Fibroblast of gingiva (primary cell): Measurements from ENCODE around the gene ULK4.
"Not testable (repeated sequence)": the region's sequence is repeated elsewhere in the genome, so short reads cannot be mapped to it uniquely, and the experiment has no call there.

ENCODE experiments used
- DNase-seq: peaks from one replicate; pipeline ENCODE4 v3.0.0-alpha.2; 2011; ENCODE audit warnings: low read depth

Gene ULK4

DNA sequence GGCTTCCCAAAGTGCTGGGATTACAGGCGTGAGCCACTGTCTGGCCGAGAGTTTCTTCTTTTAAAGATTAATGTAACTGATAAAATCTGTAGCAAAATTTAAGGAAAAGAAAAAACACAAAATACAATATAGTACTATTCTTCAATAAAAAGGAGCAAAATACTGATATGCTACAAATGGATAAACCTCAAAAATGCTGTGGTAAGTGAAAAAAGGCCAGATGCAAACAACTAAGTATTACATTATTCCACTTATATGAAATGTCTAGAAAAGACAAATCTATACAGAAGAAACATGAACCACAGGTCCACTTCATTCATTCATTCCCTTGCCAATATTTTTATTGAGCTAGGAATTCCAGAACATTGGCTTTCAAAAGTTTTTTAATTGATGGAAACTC lies 463.1 kb downstream of the ULK4 start:
- DNase-seq = no peak

DNA sequence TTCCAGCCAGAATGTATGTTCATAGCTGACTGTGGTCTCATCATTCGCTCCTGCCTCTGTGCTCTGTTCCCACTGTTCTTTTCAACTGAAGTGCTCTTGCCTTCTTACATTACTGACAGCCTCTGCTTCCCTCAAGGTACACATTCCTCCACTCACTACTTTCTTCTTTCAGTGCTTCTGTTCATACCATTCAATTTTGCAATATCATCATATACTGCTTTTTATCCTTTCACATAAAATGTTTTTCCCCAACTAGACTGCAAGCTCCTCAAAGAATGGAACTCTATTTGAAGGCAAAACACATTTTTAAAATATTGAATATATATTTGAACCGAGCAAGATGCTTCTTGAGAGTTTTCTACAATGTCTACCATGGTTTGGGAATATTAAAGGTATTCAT lies 471.5 kb downstream of the ULK4 start:
- DNase-seq = no peak

DNA sequence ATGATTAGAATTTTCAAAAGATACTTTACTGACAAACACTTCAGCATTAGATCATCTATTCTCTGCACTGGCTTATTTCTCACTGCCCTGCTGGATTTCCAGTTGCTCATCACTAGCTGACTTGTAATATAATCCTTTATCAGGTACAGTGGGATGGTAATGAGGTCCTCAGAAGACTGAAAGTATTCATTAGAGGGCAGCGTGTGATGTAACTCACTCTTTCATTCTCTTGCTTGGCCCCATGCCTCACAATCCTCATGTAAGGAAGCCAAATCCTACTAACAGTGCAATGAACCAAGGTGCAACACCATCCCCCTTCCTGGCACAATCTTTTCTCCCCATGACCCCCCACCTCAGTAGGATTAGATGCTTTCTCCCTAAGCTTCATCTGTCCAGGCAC lies 472.7 kb downstream of the ULK4 start:
- no peak for DNase-seq

DNA sequence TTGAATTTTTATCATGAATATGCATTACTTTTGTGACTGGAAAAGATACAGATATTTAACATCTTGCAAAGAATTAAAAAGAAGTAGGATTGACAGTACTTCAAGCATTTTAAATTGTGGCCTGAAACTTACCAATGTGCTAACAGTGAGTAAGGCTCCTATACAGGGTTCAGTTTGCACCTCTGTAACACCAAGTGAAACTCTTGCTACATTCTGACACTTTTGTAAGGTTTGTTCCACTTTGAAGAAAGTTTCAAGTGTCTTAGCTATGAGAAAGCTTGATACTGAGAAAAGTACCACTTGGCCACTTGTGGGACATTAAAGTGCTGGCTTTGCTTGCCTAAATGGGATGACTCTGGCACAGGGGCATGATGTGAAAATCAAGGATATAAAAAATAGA lies 473.4 kb downstream of the ULK4 start:
- no peak for DNase-seq

DNA sequence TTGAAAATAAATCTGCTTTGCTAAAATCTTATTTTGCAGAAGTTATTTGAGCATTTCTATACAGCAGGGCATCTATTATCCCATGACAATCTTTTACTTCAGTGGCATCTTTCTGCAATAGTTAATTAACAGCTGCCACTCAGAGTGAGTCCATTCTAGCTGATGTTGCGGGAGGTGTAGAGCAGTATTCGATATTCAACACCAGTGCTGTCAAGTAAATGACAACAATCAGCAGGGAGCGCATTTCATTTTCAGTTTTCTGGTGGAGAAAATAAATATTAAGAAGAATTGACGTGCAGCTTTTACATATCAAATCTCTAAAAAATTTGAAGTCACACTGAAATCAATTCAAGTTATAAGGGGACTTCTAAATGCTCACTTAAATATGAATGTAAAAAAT lies 476.4 kb downstream of the ULK4 start:
- no peak for DNase-seq

- DNase-seq = no peak
Observed at GRCh38 chr3:41482134-41482533, 479.8 kb downstream of the ULK4 start.

- DNase-seq = no peak
Observed at GRCh38 chr3:41478278-41478677, 483.6 kb downstream of the ULK4 start.

GRCh38 chr3:41477399-41478014 lies 484.4 kb downstream of the ULK4 start:
- no peak for DNase-seq

GRCh38 chr3:41469083-41469482 lies 492.8 kb downstream of the ULK4 start:
- DNase-seq = no peak

DNA sequence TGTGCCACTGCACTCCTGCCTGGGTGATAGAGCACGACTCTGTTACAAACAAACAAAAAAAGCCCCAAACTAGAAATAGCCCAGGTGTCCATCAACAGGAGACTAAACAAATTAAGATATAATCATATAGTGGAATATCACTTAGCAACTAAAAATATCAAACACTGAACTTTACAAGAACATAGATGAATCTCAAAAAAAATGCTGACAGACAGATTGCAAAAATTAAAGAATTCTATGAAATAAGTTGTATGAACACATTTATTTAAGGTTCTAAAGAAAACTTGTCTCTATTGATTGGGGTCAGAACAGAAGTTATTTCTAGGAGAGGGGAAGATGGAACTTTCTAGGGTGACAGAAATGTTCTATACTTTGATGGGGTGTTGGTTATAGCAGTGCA lies 494.4 kb downstream of the ULK4 start:
- no peak for DNase-seq

DNA sequence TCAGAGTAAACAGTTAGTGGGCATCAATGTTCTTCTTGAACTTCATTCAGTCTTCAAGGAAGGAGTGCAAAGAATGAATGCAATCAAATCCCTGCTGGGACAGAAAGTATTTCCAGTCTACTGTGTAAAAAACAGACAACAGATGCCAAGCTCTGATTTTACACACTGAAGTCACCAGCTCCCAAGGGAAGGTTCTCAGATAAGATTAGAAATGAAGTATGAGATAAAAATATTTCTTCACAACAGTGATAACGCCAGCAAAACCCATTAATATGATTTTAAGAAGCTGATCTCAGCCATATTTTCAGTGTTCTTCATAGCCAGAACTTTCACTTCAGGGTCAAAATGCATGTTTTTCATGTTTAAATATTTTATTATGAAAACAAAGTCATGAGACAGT lies 497.0 kb downstream of the ULK4 start:
- no peak for DNase-seq

DNA sequence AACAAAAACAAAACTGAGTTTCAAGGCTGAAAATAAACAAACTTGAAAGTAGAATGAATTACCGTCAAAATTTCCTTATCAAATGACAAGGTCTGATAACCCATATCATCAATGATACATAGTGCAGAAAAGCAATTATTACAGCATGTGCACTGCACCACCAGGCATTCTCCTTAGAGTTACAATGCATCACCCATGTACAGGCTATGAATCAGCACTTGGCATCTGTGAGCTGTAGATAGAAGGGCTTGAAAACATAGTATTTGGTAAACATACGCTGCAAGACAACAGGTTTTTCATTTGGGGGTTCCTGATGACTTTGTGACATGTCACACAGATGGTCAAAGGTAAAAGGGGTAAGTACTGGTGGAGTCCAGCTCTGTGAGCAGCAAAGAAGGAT lies 497.5 kb downstream of the ULK4 start:
- DNase-seq = no peak

DNA sequence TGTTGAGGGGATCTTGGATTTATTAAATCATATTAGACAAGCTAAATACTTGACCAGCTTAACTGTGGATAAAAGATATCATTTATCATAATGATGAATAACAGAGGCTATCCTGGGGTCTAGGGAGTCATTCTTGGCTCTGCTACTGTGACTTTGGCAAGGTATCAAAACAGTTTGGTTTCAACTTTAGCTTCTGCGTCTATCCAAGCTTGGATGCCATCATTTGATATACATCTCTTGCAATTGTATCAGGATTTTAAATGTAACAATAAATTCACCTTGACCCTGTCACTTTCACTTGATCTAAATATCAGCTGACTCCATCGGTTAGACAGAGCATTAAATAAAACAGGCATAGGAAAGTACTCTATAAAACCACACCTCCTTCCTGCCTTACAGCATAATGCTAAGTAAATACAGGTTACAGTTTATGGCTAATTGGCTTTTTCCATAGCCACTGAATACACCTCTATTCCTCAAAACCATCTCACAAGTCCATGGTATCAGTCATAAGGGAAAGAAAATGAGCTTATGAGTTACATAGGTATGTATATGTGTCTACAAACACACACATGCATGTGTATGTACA lies 499.7 kb downstream of the ULK4 start:
- DNase-seq = no peak

DNA sequence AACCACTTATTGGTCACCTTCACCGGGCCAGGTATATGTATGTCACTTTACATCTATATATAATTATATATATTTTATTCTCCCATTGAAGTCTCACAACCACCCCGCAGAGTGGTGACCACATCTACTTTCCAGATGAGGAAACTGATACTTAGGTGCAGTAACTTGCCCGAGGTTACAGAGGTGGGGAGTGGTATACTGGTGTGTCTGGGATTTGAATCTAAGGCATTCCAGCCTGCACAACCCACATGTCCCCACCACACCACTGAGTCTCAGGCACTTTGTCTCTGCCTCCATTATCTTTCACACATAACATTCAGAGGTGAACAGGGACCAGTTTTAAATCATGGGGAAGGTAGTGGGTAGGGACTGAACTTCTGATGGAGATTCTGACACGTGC lies 501.2 kb downstream of the ULK4 start:
- no peak for DNase-seq

DNA sequence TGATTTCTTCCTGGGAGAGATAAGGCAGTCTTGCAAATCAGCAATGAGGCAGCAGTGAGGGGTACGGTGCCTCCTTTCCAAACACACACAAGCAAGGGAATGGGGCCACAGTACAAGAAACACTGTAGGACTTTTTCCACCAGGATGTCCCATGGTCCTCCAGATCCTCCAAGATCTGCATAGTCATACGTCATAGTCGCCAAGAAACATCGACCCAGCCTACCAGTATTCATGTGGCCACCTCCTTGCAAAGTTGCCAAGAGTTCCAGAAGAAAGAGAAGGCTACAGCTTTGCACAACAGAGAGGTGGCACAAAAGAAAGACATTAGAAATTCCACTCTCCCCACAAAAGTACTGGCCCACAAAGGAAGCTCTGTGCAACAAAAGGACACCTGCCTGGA lies 504.7 kb downstream of the ULK4 start:
- no peak for DNase-seq

- DNase-seq = no peak
Observed at GRCh38 chr3:41456162-41456561, 505.7 kb downstream of the ULK4 start.

DNA sequence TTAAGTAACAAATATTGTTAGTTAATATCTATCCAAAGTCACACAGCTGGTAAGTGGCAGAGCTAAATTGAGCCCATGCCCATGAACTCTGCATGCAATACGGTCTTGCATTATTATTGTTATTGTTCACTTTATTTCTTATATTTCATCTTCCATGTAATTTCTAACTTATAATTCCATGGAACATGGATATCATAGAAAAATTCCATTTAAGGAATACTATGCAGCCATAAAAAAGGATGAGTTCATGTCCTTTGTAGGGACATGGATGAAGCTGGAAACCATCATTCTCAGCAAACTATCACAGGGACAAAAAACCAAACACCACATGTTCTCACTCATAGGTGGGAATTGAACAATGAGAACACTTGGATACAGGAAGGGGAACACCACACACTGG lies 508.3 kb downstream of the ULK4 start:
- DNase-seq = not testable (repeated sequence)

DNA sequence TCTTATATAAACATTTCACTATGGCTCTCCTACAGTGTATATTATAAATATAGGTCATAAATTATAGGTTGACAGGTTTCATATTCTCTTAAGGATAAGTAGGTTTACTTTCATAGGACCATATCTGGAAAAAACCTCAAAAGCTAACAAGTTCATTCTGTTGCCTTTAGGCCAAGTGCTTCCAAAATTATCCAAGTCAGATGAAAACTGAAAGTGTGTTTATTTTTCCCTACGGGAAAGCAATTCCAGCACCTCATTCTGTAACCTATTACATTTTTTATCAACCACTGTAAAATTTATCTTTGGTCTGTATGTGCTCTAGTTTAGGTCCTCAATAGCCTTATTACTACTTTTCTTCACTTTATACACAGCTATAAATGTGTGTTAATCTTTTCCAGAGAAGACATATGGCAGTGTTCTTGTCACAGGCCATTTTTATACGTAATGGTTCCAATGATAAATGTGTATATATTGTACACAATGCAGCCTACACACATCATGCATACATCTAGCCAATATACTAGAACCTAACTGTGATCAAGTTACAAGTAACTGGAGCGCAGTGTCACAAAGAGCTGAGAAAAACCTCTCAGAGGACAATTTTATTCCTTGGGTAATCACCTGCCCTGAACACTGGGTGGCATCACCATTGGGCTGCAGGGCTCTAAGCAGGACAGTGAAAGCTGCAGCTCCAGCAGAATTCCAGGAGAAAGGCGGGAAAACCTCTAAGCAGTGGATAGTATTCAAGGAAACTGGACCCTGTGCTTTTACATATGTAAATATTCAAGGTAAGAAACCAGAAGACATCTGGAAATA lies 511.3 kb downstream of the ULK4 start:
- DNase-seq = no peak

- no peak for DNase-seq
Observed at GRCh38 chr3:41448396-41448795, 513.5 kb downstream of the ULK4 start.

DNA sequence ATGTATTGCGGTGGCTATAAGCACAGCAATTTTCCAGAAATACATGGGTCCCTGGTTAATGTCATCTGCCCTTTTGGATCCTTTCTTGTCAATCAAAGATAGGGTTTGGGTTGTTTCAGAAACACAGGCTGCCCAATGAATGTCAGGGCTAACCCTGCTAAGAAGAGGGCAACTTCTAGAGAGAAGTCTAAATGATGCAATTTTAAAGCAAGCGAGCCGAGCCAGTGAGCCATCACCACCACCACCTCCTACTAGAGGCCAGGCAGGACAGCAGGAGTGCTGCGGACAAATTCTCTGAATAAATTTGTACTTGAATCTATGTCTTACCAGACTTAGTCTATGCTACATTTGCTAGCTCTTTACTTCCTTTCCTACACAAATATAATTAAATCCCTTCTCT lies 514.2 kb downstream of the ULK4 start:
- DNase-seq = no peak

DNA sequence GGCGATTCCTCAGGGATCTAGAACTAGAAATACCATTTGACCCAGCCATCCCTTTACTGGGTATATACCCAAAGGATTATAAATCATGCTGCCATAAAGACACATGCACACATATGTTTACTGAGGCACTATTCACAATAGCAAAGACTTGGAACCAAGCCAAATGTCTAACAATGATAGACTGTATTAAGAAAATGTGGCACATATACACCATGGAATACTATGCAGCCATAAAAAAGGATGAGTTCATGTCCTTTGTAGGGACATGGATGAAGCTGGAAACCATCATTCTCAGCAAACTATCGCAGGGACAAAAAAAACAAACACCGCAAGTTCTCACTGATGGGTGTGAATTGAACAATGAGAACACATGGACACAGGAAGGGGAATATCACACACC lies 515.6 kb downstream of the ULK4 start:
- not testable (repeated sequence) for DNase-seq

DNA sequence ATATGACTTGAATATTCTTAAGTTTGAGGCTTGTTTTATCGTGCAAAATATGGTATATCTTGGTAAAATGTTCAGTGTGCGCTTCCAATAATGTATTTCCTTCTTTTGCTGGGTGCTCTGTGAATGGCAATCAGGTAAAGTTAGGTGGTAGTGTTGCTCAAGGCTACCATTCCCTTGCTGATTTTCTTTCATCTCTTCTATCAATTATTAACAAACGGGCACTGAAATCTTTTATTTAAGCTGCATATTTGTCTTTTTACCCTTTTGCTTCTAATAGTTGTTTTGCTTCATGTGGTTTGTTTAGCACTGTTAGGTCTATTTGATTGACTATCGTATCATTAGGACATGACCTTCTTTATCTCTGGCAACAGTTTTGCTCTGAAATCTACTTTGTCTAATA lies 520.3 kb downstream of the ULK4 start:
- DNase-seq = no peak

- no peak for DNase-seq
Observed at GRCh38 chr3:41441139-41441538, 520.8 kb downstream of the ULK4 start.

DNA sequence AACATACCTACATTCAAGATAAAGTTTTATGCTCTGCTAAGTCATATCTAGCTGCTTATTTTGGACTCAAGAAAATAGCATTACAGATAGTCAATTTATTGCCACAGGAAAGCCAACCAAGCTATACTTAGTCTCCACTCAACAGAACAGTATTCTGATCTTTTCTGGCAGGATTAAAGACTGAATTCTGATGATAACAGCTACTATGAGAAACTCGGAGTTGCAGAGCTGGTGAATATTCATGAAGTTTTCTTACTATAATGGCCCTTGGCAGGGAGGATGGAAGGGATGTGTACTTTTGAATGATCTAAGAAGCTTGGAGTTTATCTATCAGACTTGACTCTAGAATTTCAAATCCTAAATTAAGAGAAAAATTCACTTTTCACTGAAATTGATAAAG lies 524.9 kb downstream of the ULK4 start:
- no peak for DNase-seq
